Measurements from ENCODE around the gene ARL3.

Gene ARL3

DNA sequence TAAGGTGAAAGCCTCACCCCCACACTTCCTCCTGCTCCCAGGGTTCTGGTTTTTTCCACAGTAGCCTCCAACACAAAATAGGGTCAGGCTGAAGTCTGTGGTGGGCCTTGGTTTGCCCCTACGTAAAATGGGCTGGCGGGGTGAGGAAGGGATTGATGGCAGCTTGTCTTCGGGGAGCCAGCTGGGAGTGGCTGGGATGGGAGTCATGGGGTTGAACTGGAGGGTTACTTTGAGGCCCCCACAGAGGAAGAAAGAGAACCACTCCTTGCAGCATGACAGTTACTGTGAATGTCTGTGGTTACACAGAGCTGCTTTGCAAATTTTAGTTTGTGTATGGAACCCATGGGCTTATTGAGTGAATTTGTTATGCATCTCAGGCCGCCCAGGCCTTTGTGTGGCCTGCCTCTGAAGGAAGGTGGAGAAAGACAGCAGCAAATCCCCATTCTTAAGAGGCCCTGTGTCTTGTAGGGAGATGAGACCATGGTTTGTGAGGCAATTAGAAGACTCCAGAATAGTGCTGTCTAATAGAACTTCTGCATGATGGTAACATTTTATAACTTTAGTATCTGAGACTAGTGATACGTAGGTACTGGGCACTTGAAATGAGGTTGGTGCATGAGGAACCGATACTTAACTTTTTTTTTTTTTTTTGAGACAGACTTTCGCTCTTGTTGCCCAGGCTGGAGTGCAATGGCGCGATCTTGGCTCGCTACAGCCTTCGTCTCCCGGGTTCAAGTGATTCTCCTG, 61.9 kb downstream of the ARL3 start:
- no peak for DNase-seq

DNA sequence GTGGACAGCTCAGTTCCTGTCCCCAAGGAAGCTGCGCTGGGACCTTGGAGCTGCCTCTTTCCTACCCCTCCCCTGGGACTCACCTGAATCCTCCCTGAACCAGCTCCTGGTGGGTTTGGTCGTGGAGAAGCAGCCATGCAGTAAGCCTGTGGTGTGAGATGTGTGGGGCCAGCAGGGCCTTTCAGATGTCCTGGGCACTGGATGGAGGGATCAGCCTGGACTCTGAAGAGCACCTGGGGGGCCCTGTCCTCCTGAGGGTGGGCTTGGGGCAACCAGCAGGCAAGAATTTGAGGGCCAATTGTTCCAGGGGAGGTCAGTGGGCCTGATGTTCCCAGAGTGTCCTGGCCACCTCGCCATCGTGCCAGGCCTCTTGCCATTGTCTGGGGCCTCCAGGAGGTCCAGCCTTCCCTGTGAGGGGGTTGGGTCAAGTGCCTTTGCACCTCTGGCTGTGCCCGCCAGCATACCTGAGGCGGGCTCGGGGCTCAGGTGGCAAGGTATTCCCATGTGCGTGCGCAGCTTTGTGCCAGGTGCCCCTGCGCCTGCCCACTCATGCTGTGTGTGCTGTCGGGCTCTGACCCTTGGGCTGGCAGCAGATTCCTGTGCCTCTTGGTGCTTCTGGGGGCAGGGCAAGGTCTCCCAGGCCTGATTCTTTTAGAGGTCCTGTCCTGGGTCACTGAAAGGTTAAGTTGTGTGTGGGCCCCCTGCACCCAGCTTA, 62.6 kb downstream of the ARL3 start:
- no peak for DNase-seq

DNA sequence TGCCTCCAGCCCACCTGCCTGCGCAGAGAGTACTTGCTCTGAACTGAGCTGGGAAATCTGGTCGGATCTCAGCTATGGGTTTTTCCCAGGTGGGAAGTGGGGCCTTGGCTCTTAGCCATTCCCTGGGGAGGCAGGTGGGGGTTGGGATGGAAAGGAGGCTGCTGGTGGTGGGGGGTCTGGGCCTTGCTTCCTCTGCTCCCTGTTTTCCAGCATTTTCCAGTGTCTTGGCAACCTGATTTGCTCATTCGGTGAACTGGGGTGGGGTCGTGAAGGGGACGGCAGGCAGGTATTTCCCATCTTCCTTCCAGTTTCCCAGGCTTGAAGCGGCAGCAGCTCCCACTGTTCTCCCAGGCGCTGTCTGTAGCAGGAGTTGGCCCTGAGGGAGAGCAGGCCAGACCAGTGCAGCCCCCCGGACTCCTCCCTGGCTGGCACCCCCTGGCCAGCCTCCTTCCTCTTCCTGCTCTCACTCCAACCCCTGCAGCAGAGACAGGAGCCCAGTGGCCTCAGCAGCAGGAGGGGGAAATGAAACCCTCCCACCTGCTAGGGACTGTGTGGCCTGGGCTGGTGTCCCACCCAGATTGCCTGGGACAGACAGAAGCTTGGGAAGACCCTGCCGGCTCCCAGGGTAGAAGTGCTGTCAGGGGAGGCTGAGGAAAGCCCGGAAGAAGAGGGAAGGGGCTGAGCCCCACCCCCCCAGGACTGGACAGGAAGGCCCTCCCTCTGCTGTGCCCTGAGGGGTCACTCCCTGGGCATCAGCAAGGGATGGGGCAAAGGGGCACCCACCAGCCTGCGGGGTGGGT, 63.3 kb downstream of the ARL3 start:
- DNase-seq: peak in 1 of 51 donors; percentile 23

GRCh38 chr10:102649797-102650654, 64.2 kb downstream of the ARL3 start:
- DNase-seq: peak in 1 of 51 donors; percentile 33

GRCh38 chr10:102648889-102649796, 65.1 kb downstream of the ARL3 start:
- DNase-seq: peak in 46 of 51 donors; percentile 31 to 88 (median 65)

DNA sequence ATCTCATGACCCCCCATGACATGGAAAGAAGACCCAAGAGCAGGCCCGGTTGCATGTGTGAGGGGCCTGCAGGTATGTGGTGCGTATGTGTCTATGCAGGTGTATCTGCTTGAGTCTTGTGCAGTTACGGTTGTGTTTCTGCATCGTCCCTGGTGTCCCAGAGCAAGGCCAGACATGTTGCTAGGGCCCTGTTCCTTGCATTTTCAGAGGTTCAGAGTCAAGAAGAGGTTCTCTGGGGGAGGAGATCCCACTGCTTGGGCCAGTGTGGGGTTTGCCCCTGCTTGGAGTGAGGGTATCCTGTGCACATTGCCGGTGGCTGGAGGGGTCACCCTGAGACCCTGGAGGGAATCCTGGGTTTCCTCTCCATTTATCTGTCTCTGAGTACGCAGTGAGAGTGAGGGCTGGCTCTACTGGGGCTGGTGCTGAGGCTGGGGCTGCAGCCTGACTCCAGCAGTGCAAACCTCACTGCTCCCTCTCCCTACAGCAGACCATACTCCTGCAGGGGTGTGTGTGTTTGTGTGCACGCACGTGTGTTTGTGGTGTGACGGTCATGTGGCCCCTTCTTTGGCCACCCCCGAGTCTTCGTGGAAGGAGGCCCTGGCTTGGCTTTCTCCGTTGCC, 65.8 kb downstream of the ARL3 start:
- DNase-seq: no peak

GRCh38 chr10:102647443-102648268, 66.5 kb downstream of the ARL3 start:
- DNase-seq: no peak

DNA sequence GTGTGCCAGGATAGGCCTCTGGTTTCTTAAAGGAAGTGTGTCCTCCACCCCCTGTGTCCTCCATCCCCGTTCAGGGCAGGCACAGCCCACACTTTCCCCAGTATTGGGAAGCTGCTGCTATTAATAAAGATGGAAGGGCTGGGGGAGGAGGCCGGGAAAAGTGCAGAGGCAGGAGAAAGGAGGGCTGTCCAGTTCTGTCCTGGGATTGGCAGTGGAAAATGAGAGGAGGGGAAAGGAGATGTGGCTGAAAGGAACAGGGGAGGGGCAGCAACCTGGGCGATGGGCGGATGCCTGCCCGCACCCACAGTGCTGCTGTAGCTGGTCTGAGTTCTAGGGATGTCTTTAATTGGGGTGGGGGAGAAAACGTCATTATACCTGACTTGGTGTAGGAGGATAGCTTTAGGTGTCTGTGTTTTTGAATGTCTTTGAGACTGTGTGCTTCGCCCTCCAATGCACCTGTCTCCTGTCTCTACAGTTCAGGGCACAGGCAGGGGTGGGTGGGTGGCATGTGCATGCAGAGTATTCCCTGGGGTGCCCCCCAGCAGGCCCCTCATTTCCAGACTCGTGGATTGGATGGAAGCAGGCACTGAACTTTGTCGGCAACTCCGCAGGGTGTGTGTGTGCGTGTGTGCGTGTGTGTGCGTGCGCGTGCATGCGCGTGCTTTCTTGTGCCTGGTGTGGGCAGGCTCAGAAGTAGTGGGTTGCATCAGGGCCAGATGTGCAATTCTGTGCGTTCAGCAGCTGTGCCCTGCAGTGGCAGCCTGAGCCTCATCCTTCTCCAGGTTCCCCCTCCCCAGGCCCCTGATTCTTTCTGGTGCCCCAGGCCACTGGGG, 67.4 kb downstream of the ARL3 start:
- peak in 19 of 51 donors; percentile 29 to 79 (median 46) for DNase-seq

DNA sequence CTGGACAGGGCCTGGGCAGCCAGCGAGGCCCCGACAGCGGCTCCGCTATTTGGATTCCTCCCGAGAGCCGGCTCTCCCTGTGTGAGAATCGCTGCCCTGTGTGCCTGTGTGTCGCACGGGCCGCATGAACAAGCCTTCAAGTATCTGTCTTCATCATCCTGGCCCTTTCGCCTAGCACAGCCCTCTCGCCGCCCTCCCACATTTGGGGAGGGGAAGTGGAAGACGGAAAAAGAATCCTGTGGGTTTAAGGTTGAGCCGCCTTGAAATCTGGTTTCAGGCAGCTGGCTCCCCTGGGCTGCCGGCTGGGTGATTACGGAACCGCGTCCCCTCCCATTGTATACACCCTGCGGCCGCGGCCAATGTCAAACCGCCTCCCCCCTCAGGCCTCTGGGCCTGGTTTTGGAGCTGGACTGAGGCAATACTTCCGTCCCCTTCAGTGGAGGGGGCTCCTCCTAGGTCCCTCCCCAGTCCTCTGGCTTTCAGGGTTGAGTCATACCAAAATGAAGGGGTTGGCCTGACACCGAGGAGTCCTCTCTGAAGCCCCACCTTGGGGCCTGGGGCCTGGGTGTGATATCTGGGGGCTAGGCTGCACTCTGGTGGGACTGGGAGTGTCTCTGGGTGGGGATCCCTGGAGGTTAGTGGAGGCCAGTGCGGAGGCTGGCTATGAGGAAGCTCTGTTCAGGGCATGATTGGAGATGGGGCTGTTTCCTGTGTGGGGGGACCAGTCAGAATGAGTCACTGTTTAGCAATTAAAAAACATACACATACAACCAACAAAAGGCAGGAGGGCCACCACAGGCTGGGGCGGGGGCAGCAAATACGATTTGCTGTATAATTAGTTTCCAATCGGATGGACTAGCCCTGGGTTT, 68.2 kb downstream of the ARL3 start:
- peak in 34 of 51 donors; percentile 27 to 89 (median 68) for DNase-seq

- DNase-seq: peak in 42 of 51 donors; percentile 30 to 93 (median 71)
Measured at GRCh38 chr10:102645388-102645740, 68.8 kb downstream of the ARL3 start.

DNA sequence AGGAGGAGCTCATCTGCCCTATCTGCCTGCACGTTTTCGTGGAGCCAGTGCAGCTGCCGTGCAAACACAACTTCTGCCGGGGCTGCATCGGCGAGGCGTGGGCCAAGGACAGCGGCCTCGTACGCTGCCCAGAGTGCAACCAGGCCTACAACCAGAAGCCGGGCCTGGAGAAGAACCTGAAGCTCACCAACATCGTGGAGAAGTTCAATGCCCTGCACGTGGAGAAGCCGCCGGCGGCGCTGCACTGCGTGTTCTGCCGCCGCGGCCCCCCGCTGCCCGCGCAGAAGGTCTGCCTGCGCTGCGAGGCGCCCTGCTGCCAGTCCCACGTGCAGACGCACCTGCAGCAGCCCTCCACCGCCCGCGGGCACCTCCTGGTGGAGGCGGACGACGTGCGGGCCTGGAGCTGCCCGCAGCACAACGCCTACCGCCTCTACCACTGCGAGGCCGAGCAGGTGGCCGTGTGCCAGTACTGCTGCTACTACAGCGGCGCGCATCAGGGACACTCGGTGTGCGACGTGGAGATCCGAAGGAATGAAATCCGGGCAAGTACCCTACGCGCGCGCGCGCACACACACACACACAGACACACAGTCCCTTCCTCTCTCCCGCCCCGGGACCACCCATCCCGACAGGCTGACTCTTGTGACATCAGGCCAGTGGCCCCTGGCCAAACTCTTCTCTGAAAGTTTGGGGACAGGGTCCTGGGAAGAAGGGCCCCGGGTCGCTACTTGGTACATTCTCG, 69.4 kb downstream of the ARL3 start:
- peak in 46 of 51 donors; percentile 32 to 93 (median 67) for DNase-seq

GRCh38 chr10:102644066-102644645, 70.0 kb downstream of the ARL3 start, which contains the start of gene TRIM8:
TRIM8 (plus strand) TSS chr10:102644479; CDS start chr10:102644618, 139 bp downstream.
- DNase-seq: peak in 11 of 51 donors; percentile 38 to 68 (median 52)

DNA sequence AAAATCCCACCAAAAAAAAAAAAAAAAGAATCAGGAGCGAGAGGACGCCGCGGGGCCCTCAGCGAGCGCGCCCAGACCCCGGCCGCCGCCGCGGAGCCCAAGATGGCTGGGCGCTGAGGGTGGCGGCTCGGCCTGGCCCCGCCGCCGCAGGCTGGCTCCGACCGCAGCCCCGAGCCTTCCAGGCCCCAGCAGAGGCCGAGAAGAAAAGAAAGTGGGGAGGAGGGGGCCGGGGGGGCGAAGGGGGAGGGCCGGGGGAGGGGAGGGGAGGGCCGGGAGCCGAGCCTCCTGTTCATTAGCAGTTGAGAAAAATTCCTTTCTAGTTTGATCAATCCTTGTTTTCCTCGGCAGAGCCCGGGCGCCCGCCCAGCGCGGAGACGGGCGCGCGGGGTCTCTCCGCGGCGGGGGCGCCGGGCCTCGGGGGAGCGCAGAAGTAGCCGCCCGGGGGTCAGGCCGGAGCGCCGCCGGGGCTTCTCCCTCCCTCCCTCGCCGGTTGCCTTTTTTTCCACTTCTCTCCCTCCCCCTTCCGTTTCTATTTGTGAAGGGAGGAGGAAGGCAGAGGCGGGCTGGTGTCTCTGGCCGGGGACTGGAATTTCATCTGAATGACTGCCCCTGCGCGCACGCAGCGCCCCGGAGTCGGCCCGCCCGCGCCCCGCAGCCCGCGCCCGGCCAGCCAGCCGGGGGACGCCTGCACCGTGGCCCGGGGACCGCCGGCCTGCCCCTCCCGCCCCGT, 70.7 kb downstream of the ARL3 start:
- DNase-seq: peak in 44 of 51 donors; percentile 32 to 93 (median 76)

- DNase-seq: peak in 30 of 51 donors; percentile 24 to 87 (median 58)
Measured at GRCh38 chr10:102642736-102643335, 71.4 kb downstream of the ARL3 start.
